OCI-LY3 (cell line): ENCODE measurements around the gene DOK1.

Experiments used
- H2AFZ ChIP-seq: fragments of 200-600, 300-600 bp; shearing (Covaris generic); 2 replicates; pipeline ENCODE4 v1.6.0; 2014; ENCODE audit warnings: antibody characterized with exemption, low read depth, low read length
- H3K27ac ChIP-seq: fragments of 200-600, 300-600 bp; sonication (generic); 2 replicates; pipeline ENCODE4 v1.5.1; 2014; ENCODE audit warnings: mild to moderate bottlenecking, low read length, moderate library complexity, mixed read lengths
- H3K27me3 ChIP-seq: fragments of 200-600, 300-600 bp; sonication (generic); 2 replicates; pipeline ENCODE4 v1.6.1; 2014; ENCODE audit warnings: low read depth, low read length, mixed read lengths
- H3K36me3 ChIP-seq: fragments of 200-600, 300-600 bp; sonication (generic); replicated peaks from 2 replicates; pipeline ENCODE3; 2014; ENCODE audit warnings: low read depth, low read length, mixed read lengths
- H3K4me1 ChIP-seq: fragments of 300-600, 200-600 bp; sonication (generic); 2 replicates; pipeline ENCODE4 v1.6.1; 2014; ENCODE audit warnings: low read length, mixed read lengths
- H3K4me2 ChIP-seq: fragments of 200-600, 300-600 bp; sonication (generic); 2 replicates; pipeline ENCODE4 v1.6.1; 2014; ENCODE audit warnings: low read length, mixed read lengths
- H3K4me3 ChIP-seq: fragments of 300-600, 200-600 bp; sonication (generic); 2 replicates; pipeline ENCODE4 v1.5.1; 2014; ENCODE audit warnings: antibody characterized with exemption, mild to moderate bottlenecking, low read length, moderate library complexity
- H3K79me2 ChIP-seq: fragments of 300-600, 200-600 bp; shearing (Covaris generic); 2 replicates; pipeline ENCODE4 v1.6.1; 2014; ENCODE audit warnings: mild to moderate bottlenecking, low read length, mixed read lengths
- H3K9ac ChIP-seq: fragments of 300-600, 200-600 bp; shearing (Covaris generic); 2 replicates; pipeline ENCODE4 v1.6.0; 2014; ENCODE audit warnings: mild to moderate bottlenecking, low read length, moderate library complexity
- H3K9me3 ChIP-seq: fragments of 200-600, 300-600 bp; shearing (Covaris generic); 2 replicates; pipeline ENCODE4 v1.6.1; 2014; ENCODE audit warnings: low read length, mixed read lengths; ENCODE audit not compliant: insufficient read depth
- H4K20me1 ChIP-seq: fragments of 200-600, 300-600 bp; sonication (generic); 2 replicates; pipeline ENCODE4 v1.6.1; 2016; ENCODE audit warnings: low read length, mixed read lengths; ENCODE audit not compliant: insufficient read depth
- CTCF ChIP-seq: fragments of 200-600, 300-600 bp; sonication (generic); IDR thresholded peaks from 2 replicates; pipeline ENCODE4 v1.5.1; 2014; ENCODE audit warnings: antibody characterized with exemption, low read length, low read depth
- EZH2phosphoT487 ChIP-seq: fragments of 200-600 bp; shearing (Covaris generic); IDR thresholded peaks from 2 replicates; pipeline ENCODE4 v1.6.1; 2018; ENCODE audit warnings: antibody characterized with exemption, mixed run types, low read depth

Gene DOK1

GRCh38 chr2:74599676-74600075 is 45.2 kb downstream of the DOK1 start:
- no peak overlapping the region for H3K9ac ChIP-seq
- no peak for TF ChIP-seq CTCF
- TF ChIP-seq EZH2phosphoT487, result no peak
- H3K4me2 ChIP-seq, result no peak overlapping the region

GRCh38 chr2:74602586-74603281 is 48.2 kb downstream of the DOK1 start:
- Histone ChIP-seq H3K4me2 (no peak overlapping the region), H3K27ac (no peak overlapping the region), H3K9me3 (no peaks in the 10 kb centered on the region), H3K4me1 (peaks cover 3% of the 10 kb centered on the region; the same call in 1 of the 2 replicates), H3K27me3 (peaks cover 36% of the 10 kb centered on the region), H3K9ac (no peak overlapping the region), H4K20me1 (no peaks in the 10 kb centered on the region), H3K36me3 (no peaks in the 10 kb centered on the region), H3K79me2 (no peaks in the 10 kb centered on the region), H3K4me3 (no peak overlapping the region), H2AFZ (no peak overlapping the region)
- TF ChIP-seq EZH2phosphoT487 (no peak), CTCF (no peak)

More at GRCh38 chr2:74599676-74600075, 45.2 kb downstream of the DOK1 start:
- no peaks in the 10 kb centered on the region for H3K79me2 ChIP-seq
- no peak overlapping the region for H3K27ac ChIP-seq
- H2AFZ ChIP-seq, result peak overlapping the region; percentile 40; the same call in 1 of the 2 replicates
- no peaks in the 10 kb centered on the region for H3K36me3 ChIP-seq
- H3K9me3 ChIP-seq, result no peaks in the 10 kb centered on the region
- peaks cover 3% of the 10 kb centered on the region; the same call in 1 of the 2 replicates for H3K4me1 ChIP-seq
- no peaks in the 10 kb centered on the region for H4K20me1 ChIP-seq
- no peak overlapping the region for H3K4me3 ChIP-seq
- H3K27me3 ChIP-seq, result peaks cover 32% of the 10 kb centered on the region

- Histone ChIP-seq H3K4me1 (peaks cover 3% of the 10 kb centered on the region; the same call in 1 of the 2 replicates), H2AFZ (no peak overlapping the region), H3K27me3 (peaks cover 41% of the 10 kb centered on the region), H3K79me2 (no peaks in the 10 kb centered on the region), H3K4me2 (no peak overlapping the region), H3K9ac (no peak overlapping the region), H3K36me3 (no peaks in the 10 kb centered on the region), H3K27ac (no peak overlapping the region), H4K20me1 (no peaks in the 10 kb centered on the region), H3K9me3 (no peaks in the 10 kb centered on the region), H3K4me3 (no peak overlapping the region)
- no peak for TF ChIP-seq CTCF
Measured at GRCh38 chr2:74603282-74604000, 48.9 kb downstream of the DOK1 start.

- Histone ChIP-seq H3K4me3 (no peak overlapping the region), H3K9ac (no peak overlapping the region), H2AFZ (no peak overlapping the region), H3K27me3 (peaks cover 31% of the 10 kb centered on the region), H3K9me3 (no peaks in the 10 kb centered on the region), H3K4me1 (peaks cover 5% of the 10 kb centered on the region; the same call in 1 of the 2 replicates), H3K4me2 (no peak overlapping the region), H3K27ac (no peak overlapping the region), H4K20me1 (no peaks in the 10 kb centered on the region), H3K79me2 (no peaks in the 10 kb centered on the region), H3K36me3 (no peaks in the 10 kb centered on the region)
- no peak for TF ChIP-seq CTCF
- TF ChIP-seq EZH2phosphoT487, result no peak
Measured at GRCh38 chr2:74606927-74607326, 52.4 kb downstream of the DOK1 start.
